Fibroblast of skin of right quadriceps (primary cell): ENCODE measurements around the gene PRICKLE3.
"Not testable (repeated sequence)": the region's sequence is repeated elsewhere in the genome, so short reads cannot be mapped to it uniquely, and the experiment has no call there.

Experiments
- DNase-seq: peaks from one replicate; pipeline ENCODE4 v3.0.0-alpha.2; 2013

PRICKLE3 gene

GRCh38 chrX:49177873-49178480 lies 8.2 kb downstream of the PRICKLE3 start:
- no peak for DNase-seq

- no peak for DNase-seq
Measured at GRCh38 chrX:49177338-49177833, 8.8 kb downstream of the PRICKLE3 start.

- no peak for DNase-seq
Measured at GRCh38 chrX:49176421-49177326, 9.5 kb downstream of the PRICKLE3 start.

- DNase-seq, result no peak
Measured at GRCh38 chrX:49175435-49176274, 10.5 kb downstream of the PRICKLE3 start.

GRCh38 chrX:49174723-49175122 lies 11.4 kb downstream of the PRICKLE3 start:
- no peak for DNase-seq

GRCh38 chrX:49173544-49173943 lies 12.6 kb downstream of the PRICKLE3 start:
- DNase-seq, result not testable (repeated sequence)

GRCh38 chrX:49172280-49172780 lies 13.8 kb downstream of the PRICKLE3 start:
- peak; percentile 28 for DNase-seq

GRCh38 chrX:49171752-49172279 lies 14.4 kb downstream of the PRICKLE3 start, which contains the start of gene PLP2:
Gene PLP2, plus strand, starts transcription at chrX:49171898. Its CDS starts 103 bp downstream, at chrX:49172001.
- DNase-seq, result peak; percentile 42

GRCh38 chrX:49167740-49168108 lies 18.4 kb downstream of the PRICKLE3 start:
- no peak for DNase-seq

- peak; percentile 64 for DNase-seq
Measured at GRCh38 chrX:49166914-49167739, 19.0 kb downstream of the PRICKLE3 start.

- DNase-seq, result peak; percentile 55
Measured at GRCh38 chrX:49165901-49166881, 20.0 kb downstream of the PRICKLE3 start.

GRCh38 chrX:49164589-49165360 lies 21.4 kb downstream of the PRICKLE3 start:
- DNase-seq, result no peak

GRCh38 chrX:49163555-49164419 lies 22.4 kb downstream of the PRICKLE3 start:
- DNase-seq, result peak; percentile 75

- no peak for DNase-seq
Measured at GRCh38 chrX:49162620-49163019, 23.6 kb downstream of the PRICKLE3 start, which contains the start of gene MAGIX. Gene MAGIX, plus strand, starts transcription at chrX:49162758. Its CDS starts 132 bp downstream, at chrX:49162890.

GRCh38 chrX:49161632-49162031 lies 24.5 kb downstream of the PRICKLE3 start:
- no peak for DNase-seq

GRCh38 chrX:49160908-49161307 lies 25.3 kb downstream of the PRICKLE3 start:
- DNase-seq, result no peak

GRCh38 chrX:49157194-49157593 lies 29.0 kb downstream of the PRICKLE3 start:
- DNase-seq, result no peak
